HUES48 (cell line): Measurements from ENCODE around the gene PRKAA1.
"Not testable (repeated sequence)": the region's sequence is repeated elsewhere in the genome, so short reads cannot be mapped to it uniquely, and the experiment has no call there.

Experiments used
- H3K27ac ChIP-seq: one replicate; pipeline ENCODE4 v1.7.0; 2013; ENCODE audit warnings: low read depth, low read length, inconsistent platforms
- H3K27me3 ChIP-seq: 2 replicates; pipeline ENCODE4 v1.6.1; 2013; ENCODE audit warnings: mild to moderate bottlenecking, low read length; ENCODE audit not compliant: control insufficient read depth, insufficient read depth
- H3K36me3 ChIP-seq: 2 replicates; pipeline ENCODE4 v1.6.1; 2013; ENCODE audit warnings: low read length; ENCODE audit not compliant: control insufficient read depth, insufficient read depth
- H3K4me1 ChIP-seq: 2 replicates; pipeline ENCODE4 v1.6.1; 2013; ENCODE audit warnings: mild to moderate bottlenecking, low read length; ENCODE audit not compliant: control insufficient read depth, insufficient read depth
- H3K4me3 ChIP-seq: 2 replicates; pipeline ENCODE4 v1.5.1; 2013; ENCODE audit warnings: mild to moderate bottlenecking, low read depth, low read length
- H3K9ac ChIP-seq: 2 replicates; pipeline ENCODE4 v1.6.1; 2013; ENCODE audit warnings: mild to moderate bottlenecking, low read depth, low read length, moderate library complexity
- H3K9me3 ChIP-seq: 2 replicates; pipeline ENCODE4 v1.6.1; 2013; ENCODE audit warnings: low read length; ENCODE audit not compliant: control insufficient read depth, insufficient read depth

The PRKAA1 gene

GRCh38 chr5:40813698-40814281 lies 15.6 kb upstream of the PRKAA1 start:
- no peaks in the 10 kb centered on the region for H3K4me1 ChIP-seq
- no peak overlapping the region for H3K9ac ChIP-seq
- H3K9me3 ChIP-seq, result no peaks in the 10 kb centered on the region
- H3K36me3 ChIP-seq, result no peaks in the 10 kb centered on the region
- no peak overlapping the region for H3K4me3 ChIP-seq
- H3K27ac ChIP-seq, result no peak overlapping the region
- H3K27me3 ChIP-seq, result no peaks in the 10 kb centered on the region

GRCh38 chr5:40812125-40812524 lies 14.0 kb upstream of the PRKAA1 start:
- Histone ChIP-seq H3K4me1 (no peaks in the 10 kb centered on the region), H3K9ac (no peak overlapping the region), H3K27me3 (no peaks in the 10 kb centered on the region), H3K4me3 (no peak overlapping the region), H3K36me3 (no peaks in the 10 kb centered on the region), H3K27ac (no peak overlapping the region), H3K9me3 (no peaks in the 10 kb centered on the region)

- Histone ChIP-seq H3K27me3 (no peaks in the 10 kb centered on the region), H3K4me1 (peaks cover 13% of the 10 kb centered on the region), H3K9ac (no peak overlapping the region), H3K36me3 (no peaks in the 10 kb centered on the region), H3K27ac (no peak overlapping the region), H3K9me3 (no peaks in the 10 kb centered on the region), H3K4me3 (no peak overlapping the region)
Measured at GRCh38 chr5:40801771-40802562, 3.8 kb upstream of the PRKAA1 start.

GRCh38 chr5:40799258-40799657 lies 1.1 kb upstream of the PRKAA1 start:
- Histone ChIP-seq H3K36me3 (peaks cover 4% of the 10 kb centered on the region; the same call in 1 of the 2 replicates), H3K27ac (no peak overlapping the region), H3K27me3 (no peaks in the 10 kb centered on the region), H3K9ac (no peak overlapping the region), H3K4me3 (peak overlapping the region; percentile 88), H3K9me3 (no peaks in the 10 kb centered on the region), H3K4me1 (peaks cover 19% of the 10 kb centered on the region)

- Histone ChIP-seq H3K27ac (peak overlapping the region; percentile 96), H3K27me3 (no peaks in the 10 kb centered on the region), H3K4me1 (peaks cover 19% of the 10 kb centered on the region), H3K36me3 (peaks cover 4% of the 10 kb centered on the region; the same call in 1 of the 2 replicates), H3K9me3 (no peaks in the 10 kb centered on the region), H3K4me3 (peak overlapping the region; percentile 88), H3K9ac (peak overlapping the region; percentile 91)
Measured at GRCh38 chr5:40798801-40799210, 632 bp upstream of the PRKAA1 start.

GRCh38 chr5:40797273-40798011 lies 732 bp downstream of the PRKAA1 start:
- peak overlapping the region; percentile 97 for H3K27ac ChIP-seq
- H3K9ac ChIP-seq, result peak overlapping the region; percentile 94
- peaks cover 19% of the 10 kb centered on the region for H3K4me1 ChIP-seq
- peak overlapping the region; percentile 92 for H3K4me3 ChIP-seq
- H3K36me3 ChIP-seq, result peaks cover 4% of the 10 kb centered on the region; the same call in 1 of the 2 replicates
- H3K27me3 ChIP-seq, result no peaks in the 10 kb centered on the region
- H3K9me3 ChIP-seq, result no peaks in the 10 kb centered on the region

GRCh38 chr5:40796487-40796889 lies 1.7 kb downstream of the PRKAA1 start:
- Histone ChIP-seq H3K4me1 (peaks cover 13% of the 10 kb centered on the region), H3K27ac (no peak overlapping the region), H3K36me3 (peaks cover 4% of the 10 kb centered on the region; the same call in 1 of the 2 replicates), H3K9me3 (no peaks in the 10 kb centered on the region), H3K9ac (no peak overlapping the region), H3K27me3 (no peaks in the 10 kb centered on the region), H3K4me3 (peak overlapping the region; percentile 92)

- not testable (repeated sequence) for H3K36me3 ChIP-seq, H3K9me3 ChIP-seq, H3K27me3 ChIP-seq, H3K4me3 ChIP-seq, H3K9ac ChIP-seq, H3K27ac ChIP-seq
- peaks cover 13% of the 10 kb centered on the region for H3K4me1 ChIP-seq
Measured at GRCh38 chr5:40794877-40795276, 3.3 kb downstream of the PRKAA1 start.

GRCh38 chr5:40794340-40794739 lies 3.8 kb downstream of the PRKAA1 start:
- H3K27me3 ChIP-seq, H3K36me3 ChIP-seq, H3K4me3 ChIP-seq, H3K9me3 ChIP-seq, H3K27ac ChIP-seq, H3K9ac ChIP-seq: not testable (repeated sequence)
- H3K4me1 ChIP-seq, result peaks cover 12% of the 10 kb centered on the region

- not testable (repeated sequence) for H3K4me1 ChIP-seq, H3K27ac ChIP-seq, H3K9ac ChIP-seq, H3K9me3 ChIP-seq, H3K27me3 ChIP-seq, H3K36me3 ChIP-seq, H3K4me3 ChIP-seq
Measured at GRCh38 chr5:40792691-40793090, 5.5 kb downstream of the PRKAA1 start.

- Histone ChIP-seq H3K27ac (no peak overlapping the region), H3K36me3 (peaks cover 4% of the 10 kb centered on the region; the same call in 1 of the 2 replicates), H3K9ac (no peak overlapping the region), H3K4me1 (peaks cover 4% of the 10 kb centered on the region), H3K4me3 (no peak overlapping the region), H3K27me3 (no peaks in the 10 kb centered on the region), H3K9me3 (no peaks in the 10 kb centered on the region)
Measured at GRCh38 chr5:40791715-40792139, 6.4 kb downstream of the PRKAA1 start.
